ENCODE data around the gene SIRPB1. TPM values are rescaled to one million over a fixed set of nuclear protein-coding genes. Genes with fewer than 3 reads are reported as not detected.
"Not testable (repeated sequence)": the region's sequence is repeated elsewhere in the genome, so short reads cannot be mapped to it uniquely, and the experiment has no call there.

The SIRPB1 gene
- total RNA-seq, 4 donors from 2014 or later, result 1.4 to 5.1 (median 1.9) TPM

- Histone ChIP-seq H3K27ac (no peak overlapping the region), H3K4me1 (peaks cover 0 to 3% (median 0%) of the 10 kb centered on the region in 4 donors), H3K36me3 (no peaks in the 10 kb centered on the region), H3K4me3 (no peak overlapping the region), H3K27me3 (no peaks in the 10 kb centered on the region), H3K9me3 (peaks cover 0 to 7% (median 0%) of the 10 kb centered on the region in 4 donors)
- no peak for DNase-seq (ENCODE audit: low spot score in 2 of 2)
- TF ChIP-seq, protein P1, sequence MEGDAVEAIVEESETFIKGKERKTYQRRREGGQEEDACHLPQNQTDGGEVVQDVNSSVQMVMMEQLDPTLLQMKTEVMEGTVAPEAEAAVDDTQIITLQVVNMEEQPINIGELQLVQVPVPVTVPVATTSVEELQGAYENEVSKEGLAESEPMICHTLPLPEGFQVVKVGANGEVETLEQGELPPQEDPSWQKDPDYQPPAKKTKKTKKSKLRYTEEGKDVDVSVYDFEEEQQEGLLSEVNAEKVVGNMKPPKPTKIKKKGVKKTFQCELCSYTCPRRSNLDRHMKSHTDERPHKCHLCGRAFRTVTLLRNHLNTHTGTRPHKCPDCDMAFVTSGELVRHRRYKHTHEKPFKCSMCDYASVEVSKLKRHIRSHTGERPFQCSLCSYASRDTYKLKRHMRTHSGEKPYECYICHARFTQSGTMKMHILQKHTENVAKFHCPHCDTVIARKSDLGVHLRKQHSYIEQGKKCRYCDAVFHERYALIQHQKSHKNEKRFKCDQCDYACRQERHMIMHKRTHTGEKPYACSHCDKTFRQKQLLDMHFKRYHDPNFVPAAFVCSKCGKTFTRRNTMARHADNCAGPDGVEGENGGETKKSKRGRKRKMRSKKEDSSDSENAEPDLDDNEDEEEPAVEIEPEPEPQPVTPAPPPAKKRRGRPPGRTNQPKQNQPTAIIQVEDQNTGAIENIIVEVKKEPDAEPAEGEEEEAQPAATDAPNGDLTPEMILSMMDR (IDR thresholded peaks at IDR 0.05), result no peak
- TF ChIP-seq POLR2A (IDR thresholded peaks at IDR 0.05) (no peak), EP300 (IDR thresholded peaks at IDR 0.05) (no peak)
These were observed 762 bp downstream of the SIRPB1 start for GRCh38 chr20:1618954-1619540.

GRCh38 chr20:1618479-1618878 is 1.3 kb downstream of the SIRPB1 start:
- Histone ChIP-seq H3K9me3 (peaks cover 0 to 7% (median 0%) of the 10 kb centered on the region in 4 donors), H3K36me3 (no peaks in the 10 kb centered on the region), H3K4me1 (peaks cover 0 to 3% (median 0%) of the 10 kb centered on the region in 4 donors), H3K4me3 (no peak overlapping the region), H3K27me3 (no peaks in the 10 kb centered on the region), H3K27ac (no peak overlapping the region)
- no peak for TF ChIP-seq POLR2A (IDR thresholded peaks at IDR 0.05)
- TF ChIP-seq EP300 (IDR thresholded peaks at IDR 0.05), result no peak
- TF ChIP-seq, protein P1 (IDR thresholded peaks at IDR 0.05), result no peak
- no peak for DNase-seq (ENCODE audit: low spot score in 2 of 2)

GRCh38 chr20:1616858-1617434 is 2.9 kb downstream of the SIRPB1 start:
- Histone ChIP-seq H3K9me3 (peaks cover 0 to 7% (median 0%) of the 10 kb centered on the region in 4 donors), H3K4me1 (peaks cover 0 to 3% (median 0%) of the 10 kb centered on the region in 4 donors), H3K36me3 (no peaks in the 10 kb centered on the region), H3K27me3 (no peaks in the 10 kb centered on the region), H3K4me3 (no peak overlapping the region), H3K27ac (no peak overlapping the region)
- no peak for DNase-seq (ENCODE audit: low spot score in 2 of 2)
- no peak for TF ChIP-seq POLR2A (IDR thresholded peaks at IDR 0.05)
- TF ChIP-seq EP300 (IDR thresholded peaks at IDR 0.05), result no peak
- TF ChIP-seq, protein P1 (IDR thresholded peaks at IDR 0.05), result no peak

DNA sequence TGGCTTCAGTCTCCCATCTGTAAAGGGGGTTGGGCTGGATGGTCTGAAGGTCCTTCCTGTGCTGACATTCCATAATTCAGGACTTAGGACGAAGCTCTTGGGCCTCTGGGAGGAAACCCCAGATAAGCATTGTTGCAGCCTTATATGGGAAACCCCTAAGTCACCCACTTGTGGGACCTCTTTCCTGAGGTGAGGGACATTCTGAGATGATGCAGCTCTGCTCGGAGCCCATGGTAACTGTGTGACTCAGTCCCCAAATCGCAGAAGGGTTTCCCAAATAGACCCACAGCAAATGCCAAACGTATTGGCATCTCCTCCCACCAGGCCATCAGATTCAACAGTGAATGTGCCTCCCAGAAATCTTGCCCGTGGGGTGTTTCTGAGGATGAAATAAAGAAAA is 9.4 kb downstream of the SIRPB1 start:
- not testable (repeated sequence) for DNase-seq (ENCODE audit: low spot score in 2 of 2); H3K4me1 ChIP-seq; H3K4me3 ChIP-seq; H3K27me3 ChIP-seq; H3K9me3 ChIP-seq; H3K36me3 ChIP-seq; H3K27ac ChIP-seq
- 89% methylated on average over 5 of the region's 5 CpGs; no CpG with 5 or more reads in 1 of the 2 donors for WGBS, 2 donors

GRCh38 chr20:1608678-1609347 is 11.0 kb downstream of the SIRPB1 start:
- not testable (repeated sequence) for H3K9me3 ChIP-seq; H3K4me1 ChIP-seq; H3K4me3 ChIP-seq; H3K27me3 ChIP-seq; H3K27ac ChIP-seq; DNase-seq (ENCODE audit: low spot score in 2 of 2); H3K36me3 ChIP-seq
- WGBS, 2 donors, result no CpG with 5 or more reads among the region's 5 CpGs

GRCh38 chr20:1600736-1601135 is 19.1 kb downstream of the SIRPB1 start:
- TF ChIP-seq EP300 (IDR thresholded peaks at IDR 0.05), result no peak
- TF ChIP-seq, protein P1 (IDR thresholded peaks at IDR 0.05), result no peak
- TF ChIP-seq POLR2A (IDR thresholded peaks at IDR 0.05), result no peak
- no peaks in the 10 kb centered on the region for H3K9me3 ChIP-seq
- H3K27me3 ChIP-seq, result no peaks in the 10 kb centered on the region
- 79% methylated on average over 5 of the region's 5 CpGs; no CpG with 5 or more reads in 1 of the 2 donors for WGBS, 2 donors
- no peak overlapping the region for H3K27ac ChIP-seq
- no peak overlapping the region for H3K4me3 ChIP-seq
- no peaks in the 10 kb centered on the region for H3K36me3 ChIP-seq
- no peak for DNase-seq (ENCODE audit: low spot score in 2 of 2)
- H3K4me1 ChIP-seq, result no peaks in the 10 kb centered on the region
